ENCODE data around the gene TRIOBP. TPM values are rescaled to one million over a fixed set of nuclear protein-coding genes. Genes with fewer than 3 reads are reported as not detected.

Gene TRIOBP
- total RNA-seq, 1 donor from 2014 or later: 40.6 TPM

DNA sequence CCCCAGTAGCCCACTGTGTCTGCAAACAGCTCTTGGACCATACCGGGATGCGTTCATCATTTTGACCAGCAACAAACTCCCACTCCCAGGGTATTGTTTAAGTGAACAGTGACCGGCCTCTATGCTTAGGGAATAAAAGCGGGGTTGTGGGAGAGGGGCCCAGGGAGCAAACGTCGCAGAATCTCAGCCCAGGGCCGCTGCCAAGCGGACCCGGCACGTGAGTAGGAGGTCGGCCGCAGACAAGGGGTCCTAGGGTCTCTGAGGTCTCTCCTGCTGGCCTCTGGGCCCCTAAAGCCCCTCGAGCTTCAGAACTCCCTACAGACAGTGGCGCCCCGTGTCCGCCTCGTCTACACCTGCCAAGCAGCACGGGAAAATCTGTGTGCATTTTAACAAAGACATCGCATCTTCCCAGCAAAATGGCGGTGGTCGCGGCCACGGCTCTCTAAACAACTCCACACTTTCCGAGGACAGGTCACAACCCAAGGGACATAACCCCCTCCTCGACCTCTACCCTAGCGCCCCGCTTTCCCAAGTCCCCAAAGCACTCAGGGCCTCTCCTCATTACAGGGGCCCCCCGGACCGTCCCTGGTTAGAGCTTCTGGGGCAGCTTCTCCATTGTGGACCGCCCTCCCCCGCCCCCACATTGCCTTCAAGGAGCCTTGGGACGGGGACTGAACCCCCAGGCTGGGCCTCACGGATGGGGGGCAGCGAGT is 106.9 kb downstream of the TRIOBP start:
- Mint-ChIP-seq H3K4me3 (ENCODE audit: unreplicated experiment) (peak overlapping the region; percentile 84), H3K36me3 (ENCODE audit: low read depth, unreplicated experiment) (peaks cover 1% of the 10 kb centered on the region), H3K9me3 (ENCODE audit: unreplicated experiment) (no peaks in the 10 kb centered on the region), H3K4me1 (ENCODE audit: low read depth, unreplicated experiment) (peaks cover 6% of the 10 kb centered on the region), H3K27me3 (ENCODE audit: low read depth, unreplicated experiment) (peaks cover 26% of the 10 kb centered on the region), H3K27ac (ENCODE audit: unreplicated experiment) (peak overlapping the region; percentile 80)
- Histone ChIP-seq H3K4me1 (ENCODE audit: insufficient read depth, low read length) (peaks cover 44% of the 10 kb centered on the region), H3K79me2 (ENCODE audit: insufficient read depth, low read length) (peaks cover 5% of the 10 kb centered on the region), H4K20me1 (ENCODE audit: insufficient read depth, low read length) (peaks cover 4% of the 10 kb centered on the region), H3K9ac (ENCODE audit: low read length) (peak overlapping the region; percentile 87), H3K9me3 (ENCODE audit: insufficient read depth, low read depth, low read length) (no peaks in the 10 kb centered on the region), H3K27ac (ENCODE audit: low read depth, low read length) (no peak overlapping the region), H2AFZ (ENCODE audit: low read depth, low read length) (peak overlapping the region; percentile 52), H3K27me3 (ENCODE audit: insufficient read depth, low read length) (no peaks in the 10 kb centered on the region), H3K4me3 (ENCODE audit: insufficient read depth, low read depth, low read length) (no peak overlapping the region), H3K36me3 (ENCODE audit: insufficient read depth, low read length) (no peaks in the 10 kb centered on the region), H3K4me2 (ENCODE audit: low read length) (peak overlapping the region; percentile 97)
- FAIRE-seq: no peak
- TF ChIP-seq EZH2 (IDR thresholded peaks at IDR 0.05; ENCODE audit: insufficient read depth, low read length): no peak
- TF ChIP-seq, protein P1, sequence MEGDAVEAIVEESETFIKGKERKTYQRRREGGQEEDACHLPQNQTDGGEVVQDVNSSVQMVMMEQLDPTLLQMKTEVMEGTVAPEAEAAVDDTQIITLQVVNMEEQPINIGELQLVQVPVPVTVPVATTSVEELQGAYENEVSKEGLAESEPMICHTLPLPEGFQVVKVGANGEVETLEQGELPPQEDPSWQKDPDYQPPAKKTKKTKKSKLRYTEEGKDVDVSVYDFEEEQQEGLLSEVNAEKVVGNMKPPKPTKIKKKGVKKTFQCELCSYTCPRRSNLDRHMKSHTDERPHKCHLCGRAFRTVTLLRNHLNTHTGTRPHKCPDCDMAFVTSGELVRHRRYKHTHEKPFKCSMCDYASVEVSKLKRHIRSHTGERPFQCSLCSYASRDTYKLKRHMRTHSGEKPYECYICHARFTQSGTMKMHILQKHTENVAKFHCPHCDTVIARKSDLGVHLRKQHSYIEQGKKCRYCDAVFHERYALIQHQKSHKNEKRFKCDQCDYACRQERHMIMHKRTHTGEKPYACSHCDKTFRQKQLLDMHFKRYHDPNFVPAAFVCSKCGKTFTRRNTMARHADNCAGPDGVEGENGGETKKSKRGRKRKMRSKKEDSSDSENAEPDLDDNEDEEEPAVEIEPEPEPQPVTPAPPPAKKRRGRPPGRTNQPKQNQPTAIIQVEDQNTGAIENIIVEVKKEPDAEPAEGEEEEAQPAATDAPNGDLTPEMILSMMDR (IDR thresholded peaks at IDR 0.05; ENCODE audit: insufficient read depth, low read depth, low read length): no peak
- no peak for DNase-seq (ENCODE audit: low read depth)

DNA sequence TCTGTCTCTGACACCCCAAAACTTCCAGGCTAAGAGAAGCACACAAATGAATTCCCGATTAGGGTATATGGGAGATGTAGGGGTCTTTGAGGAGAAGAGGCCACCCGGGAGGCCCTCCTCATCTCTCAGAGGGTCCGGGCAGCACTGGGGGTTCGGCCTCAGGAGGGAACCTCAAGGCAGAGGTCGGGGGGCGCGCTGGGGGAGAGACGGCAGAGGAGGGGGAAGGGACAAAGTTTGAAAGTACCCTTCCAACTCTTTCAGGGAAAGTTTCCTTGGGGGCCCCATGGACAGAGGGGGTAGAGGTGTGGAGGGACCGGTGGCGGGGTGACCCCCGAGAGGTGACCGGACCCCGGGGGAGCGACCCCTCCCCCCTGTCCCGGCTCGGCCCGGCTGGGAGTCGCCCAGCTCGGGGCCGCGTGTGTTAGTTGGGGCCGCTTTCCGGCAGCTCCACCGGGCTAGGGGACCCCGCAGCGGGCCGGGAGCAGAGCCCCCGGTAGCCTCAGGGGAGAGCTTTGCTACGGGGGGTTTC is 107.6 kb downstream of the TRIOBP start:
- Mint-ChIP-seq H3K9me3 (ENCODE audit: unreplicated experiment) (no peaks in the 10 kb centered on the region), H3K27me3 (ENCODE audit: low read depth, unreplicated experiment) (peaks cover 20% of the 10 kb centered on the region), H3K36me3 (ENCODE audit: low read depth, unreplicated experiment) (peaks cover 1% of the 10 kb centered on the region), H3K27ac (ENCODE audit: unreplicated experiment) (no peak overlapping the region), H3K4me3 (ENCODE audit: unreplicated experiment) (no peak overlapping the region), H3K4me1 (ENCODE audit: low read depth, unreplicated experiment) (peaks cover 6% of the 10 kb centered on the region)
- H3K4me3 ChIP-seq (ENCODE audit: insufficient read depth, low read depth, low read length): peak overlapping the region; percentile 55
- H3K27me3 ChIP-seq (ENCODE audit: insufficient read depth, low read length): no peaks in the 10 kb centered on the region
- no peak for DNase-seq (ENCODE audit: low read depth)
- peak overlapping the region; percentile 62 for H3K27ac ChIP-seq (ENCODE audit: low read depth, low read length)
- TF ChIP-seq, protein P1 (IDR thresholded peaks at IDR 0.05; ENCODE audit: insufficient read depth, low read depth, low read length): no peak
- TF ChIP-seq EZH2 (IDR thresholded peaks at IDR 0.05; ENCODE audit: insufficient read depth, low read length): no peak
- H3K4me1 ChIP-seq (ENCODE audit: insufficient read depth, low read length): peaks cover 44% of the 10 kb centered on the region
- FAIRE-seq: no peak
- H3K36me3 ChIP-seq (ENCODE audit: insufficient read depth, low read length): no peaks in the 10 kb centered on the region
- H3K79me2 ChIP-seq (ENCODE audit: insufficient read depth, low read length): peaks cover 11% of the 10 kb centered on the region
- H2AFZ ChIP-seq (ENCODE audit: low read depth, low read length): peak overlapping the region; percentile 89
- H3K4me2 ChIP-seq (ENCODE audit: low read length): peak overlapping the region; percentile 92
- H3K9me3 ChIP-seq (ENCODE audit: insufficient read depth, low read depth, low read length): no peaks in the 10 kb centered on the region
- H4K20me1 ChIP-seq (ENCODE audit: insufficient read depth, low read length): peaks cover 10% of the 10 kb centered on the region
- peak overlapping the region; percentile 87 for H3K9ac ChIP-seq (ENCODE audit: low read length)

Data from astrocyte (in vitro differentiated cells and primary cell).